Skeletal muscle tissue (tissue), 4 donors: ENCODE data around the gene PIM1. TPM values are rescaled to one million over a fixed set of nuclear protein-coding genes. Genes with fewer than 3 reads are reported as not detected.

ENCODE experiments used
- H3K27ac ChIP-seq: one replicate; pipeline ENCODE4 v1.7.0; 2013; ENCODE audit warnings: mild to moderate bottlenecking, low read depth, low read length, inconsistent platforms
- H3K27me3 ChIP-seq, 3 donors: one replicate each; pipeline ENCODE4 v1.7.0; 2013; ENCODE audit warnings: low read length in 3 of 3; ENCODE audit not compliant: control insufficient read depth in 3 of 3, insufficient read depth in 3 of 3
- H3K36me3 ChIP-seq, 3 donors: one replicate each; pipeline ENCODE4 v1.7.0; 2013; ENCODE audit warnings: low read length in 3 of 3; ENCODE audit not compliant: control insufficient read depth in 3 of 3, insufficient read depth in 3 of 3
- H3K4me1 ChIP-seq, 3 donors: one replicate each; pipeline ENCODE4 v1.7.0; 2013; ENCODE audit warnings: low read length in 3 of 3, mild to moderate bottlenecking in 3 of 3; ENCODE audit not compliant: control insufficient read depth in 3 of 3, insufficient read depth in 3 of 3
- H3K4me3 ChIP-seq, 3 donors: one replicate each; pipeline ENCODE4 v1.7.0; 2013; ENCODE audit warnings: low read length in 3 of 3
- H3K9ac ChIP-seq, 3 donors: one replicate each; pipeline ENCODE4 v1.7.0; 2013; ENCODE audit warnings: low read length in 3 of 3, mild to moderate bottlenecking in 3 of 3, moderate library complexity in 2 of 3, low read depth in 1 of 3
- H3K9me3 ChIP-seq, 3 donors: one replicate each; pipeline ENCODE4 v1.7.0; 2013; ENCODE audit warnings: low read length in 3 of 3; ENCODE audit not compliant: control insufficient read depth in 3 of 3
- total RNA-seq: library from RNA; depleted of rRNA; stranded (reverse); fragments of >200 nt; gene quantifications from one replicate; pipeline ENCODE4 v1.2.3, GENCODE V29; 2014
- donor health status: Osteomylitis.

PIM1 gene
- total RNA-seq, 1 donor from 2014 or later: 20.4 TPM

DNA sequence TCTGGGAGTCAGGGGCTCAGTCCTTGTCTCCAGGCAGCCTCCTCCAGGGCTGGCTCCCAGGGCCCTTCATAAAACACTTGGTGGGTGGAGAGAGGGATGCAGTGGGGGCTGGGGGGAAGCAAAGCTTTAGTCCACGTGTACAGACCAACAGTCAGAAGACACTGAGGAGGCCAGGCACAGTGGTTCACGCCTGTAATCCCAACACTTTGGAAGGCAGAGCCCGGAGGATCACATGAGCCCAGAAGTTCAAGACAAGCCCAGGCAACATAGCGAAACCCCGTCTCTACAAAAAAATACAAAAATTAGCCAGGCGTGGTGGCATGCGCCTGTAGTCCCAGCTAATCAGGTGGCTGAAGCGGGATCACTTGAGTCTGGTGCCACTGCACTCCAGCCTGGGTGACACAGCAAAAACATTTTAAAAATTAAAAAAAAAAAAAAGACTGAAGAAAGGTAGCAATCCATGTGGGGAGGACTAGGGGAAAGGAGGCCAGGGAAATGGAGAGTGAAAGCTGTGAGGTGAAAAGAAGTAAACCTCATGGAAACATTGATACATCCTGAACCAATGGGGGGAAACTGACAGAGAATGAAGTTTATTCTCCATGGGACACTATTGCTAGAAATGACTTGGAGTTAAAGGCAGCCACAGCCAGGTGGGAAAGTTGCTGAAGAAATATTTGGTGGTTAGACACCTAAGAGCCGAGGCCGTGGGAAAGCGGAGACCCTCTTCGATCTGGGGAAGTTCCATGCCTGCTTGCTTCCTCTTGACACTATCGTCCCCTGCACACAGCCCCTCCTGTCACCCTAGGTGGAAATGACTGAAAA is 35.4 kb downstream of the PIM1 start:
- Histone ChIP-seq H3K27me3 (no peaks in the 10 kb centered on the region), H3K9me3 (no peaks in the 10 kb centered on the region), H3K27ac (no peak overlapping the region), H3K4me1 (peaks cover 4 to 7% (median 6%) of the 10 kb centered on the region in 3 donors), H3K9ac (no peak overlapping the region), H3K4me3 (no peak overlapping the region), H3K36me3 (no peaks in the 10 kb centered on the region)

DNA sequence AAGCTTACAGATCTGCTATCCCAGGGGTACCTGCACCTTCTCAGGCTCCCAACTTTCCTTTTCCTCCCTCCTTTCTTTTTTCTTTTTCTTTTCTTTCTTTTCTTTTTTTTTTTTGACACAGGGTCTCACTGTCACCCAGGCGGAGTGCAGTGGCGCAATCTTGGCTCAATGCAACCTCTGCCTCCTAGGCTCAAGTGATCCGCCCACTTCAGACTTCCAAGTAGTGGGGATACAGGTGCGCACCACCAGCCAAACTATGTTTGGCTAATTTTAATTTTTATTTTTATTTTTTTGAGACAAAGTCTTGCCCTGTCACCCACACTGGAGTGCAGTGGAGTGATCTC is 36.0 kb downstream of the PIM1 start:
- no peaks in the 10 kb centered on the region for H3K9me3 ChIP-seq
- H3K4me1 ChIP-seq: peaks cover 4 to 7% (median 6%) of the 10 kb centered on the region in 3 donors
- H3K4me3 ChIP-seq: no peak overlapping the region
- no peaks in the 10 kb centered on the region for H3K27me3 ChIP-seq
- H3K9ac ChIP-seq: no peak overlapping the region
- no peak overlapping the region for H3K27ac ChIP-seq
- H3K36me3 ChIP-seq: no peaks in the 10 kb centered on the region

DNA sequence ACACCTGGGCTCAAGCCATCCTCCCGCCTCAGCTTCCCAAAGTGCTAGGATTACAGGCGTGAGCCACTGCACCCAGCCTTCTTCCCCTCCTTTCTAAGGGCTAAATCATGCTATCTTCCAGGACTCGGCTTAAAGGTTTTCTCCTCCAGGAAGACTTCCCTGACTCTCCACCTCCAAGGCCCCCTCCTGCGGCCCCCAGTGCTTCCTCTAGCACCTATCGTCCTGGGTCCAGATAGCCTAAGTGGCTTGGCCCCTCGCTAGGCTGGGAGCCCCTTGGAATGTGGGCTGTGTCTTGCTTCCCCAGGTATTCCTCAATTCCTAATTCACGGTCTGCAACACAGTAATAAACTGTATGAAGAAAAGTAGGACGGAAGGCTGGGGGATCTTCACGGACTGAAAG is 36.7 kb downstream of the PIM1 start:
- Histone ChIP-seq H3K4me1 (peaks cover 4 to 7% (median 6%) of the 10 kb centered on the region in 3 donors), H3K27ac (no peak overlapping the region), H3K27me3 (no peaks in the 10 kb centered on the region), H3K9ac (no peak overlapping the region), H3K9me3 (no peaks in the 10 kb centered on the region), H3K4me3 (no peak overlapping the region), H3K36me3 (no peaks in the 10 kb centered on the region)

DNA sequence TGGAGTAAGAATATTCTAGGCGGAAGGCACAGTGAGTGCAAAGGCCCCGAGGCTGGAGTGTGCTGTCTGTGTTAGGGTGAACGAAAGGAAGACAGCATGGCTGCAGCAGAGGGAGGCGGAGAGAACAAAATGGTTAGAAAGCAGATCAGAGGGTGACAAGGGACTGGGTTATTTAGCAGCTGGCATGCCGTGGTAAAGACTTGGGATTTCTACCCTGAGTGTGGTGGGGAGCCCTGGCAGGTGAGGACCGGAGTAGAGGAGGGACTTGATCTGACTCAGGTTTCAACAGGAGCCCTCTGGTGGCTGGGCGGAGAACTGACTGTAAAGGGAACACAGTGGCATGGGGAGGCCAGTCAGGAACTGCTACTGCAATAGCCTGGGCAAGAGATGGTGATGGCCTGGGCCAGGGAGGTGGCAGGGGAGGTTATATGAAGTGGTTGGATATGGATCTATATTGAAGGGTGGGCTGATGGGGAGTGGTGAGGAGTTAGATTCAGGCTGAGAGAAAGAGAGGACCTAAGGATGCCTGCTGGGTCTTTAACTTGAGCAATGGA is 38.0 kb downstream of the PIM1 start:
- Histone ChIP-seq H3K9me3 (no peaks in the 10 kb centered on the region), H3K4me3 (no peak overlapping the region), H3K27me3 (no peaks in the 10 kb centered on the region), H3K9ac (no peak overlapping the region), H3K27ac (no peak overlapping the region), H3K36me3 (no peaks in the 10 kb centered on the region), H3K4me1 (peaks cover 4 to 7% (median 6%) of the 10 kb centered on the region in 3 donors)

DNA sequence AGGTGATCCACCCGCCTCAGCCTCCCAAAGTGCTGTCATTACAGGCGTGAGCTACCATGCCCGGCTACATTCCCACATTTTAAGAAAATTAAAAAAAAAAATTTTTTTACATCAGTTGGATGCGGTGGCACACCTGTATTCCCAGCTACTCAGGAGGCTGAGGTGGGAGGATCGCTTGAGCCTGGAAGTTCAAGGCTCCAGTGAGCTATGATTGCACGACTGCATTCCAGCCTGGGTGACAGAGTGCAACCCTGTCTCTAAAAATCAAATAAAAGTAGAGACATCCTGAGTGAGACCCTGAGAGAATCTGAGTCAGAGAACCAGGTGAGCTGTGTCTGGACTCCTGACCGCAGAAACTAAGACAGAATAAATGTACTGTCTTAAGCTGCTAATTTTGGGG is 38.8 kb downstream of the PIM1 start:
- Histone ChIP-seq H3K9me3 (no peaks in the 10 kb centered on the region), H3K27ac (no peak overlapping the region), H3K9ac (no peak overlapping the region), H3K4me1 (peaks cover 4 to 7% (median 6%) of the 10 kb centered on the region in 3 donors), H3K4me3 (no peak overlapping the region), H3K27me3 (no peaks in the 10 kb centered on the region), H3K36me3 (no peaks in the 10 kb centered on the region)

DNA sequence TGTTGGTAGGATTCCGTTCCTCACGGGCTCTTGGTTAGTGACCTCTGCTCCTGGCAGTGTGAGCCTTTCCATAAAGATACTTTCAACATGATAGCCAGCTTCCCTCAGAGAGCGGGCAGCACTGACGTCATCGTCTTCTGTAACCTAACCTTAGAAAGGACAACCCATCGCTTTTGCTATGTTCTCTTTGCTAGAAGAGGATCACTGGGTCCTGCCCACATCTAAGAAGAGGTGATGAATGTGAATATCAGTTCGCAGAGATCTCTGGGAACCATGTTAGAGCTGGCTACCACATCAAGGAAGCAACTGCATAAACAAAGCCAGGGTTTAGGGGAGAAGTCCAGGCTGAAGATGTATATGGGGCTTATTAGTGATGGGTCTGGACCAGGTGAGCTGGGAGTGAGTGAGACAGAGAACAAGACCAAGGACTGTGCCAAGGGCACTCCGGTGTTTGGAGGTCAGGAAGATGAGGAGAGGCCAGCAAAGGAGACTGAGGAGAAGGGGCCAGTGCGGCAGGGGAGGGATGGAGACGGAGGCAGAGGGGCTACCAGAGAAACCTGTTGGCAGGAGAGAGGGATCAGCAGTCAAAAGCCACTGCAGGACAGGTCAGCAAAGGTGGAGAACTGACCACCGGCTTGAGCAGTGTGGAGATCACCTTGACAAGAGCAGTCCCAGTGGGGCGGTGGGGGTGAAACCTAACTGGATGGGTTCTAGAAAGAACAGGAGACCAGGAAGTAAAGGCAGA is 39.7 kb downstream of the PIM1 start:
- H3K4me1 ChIP-seq: peaks cover 3 to 4% (median 4%) of the 10 kb centered on the region in 3 donors
- no peak overlapping the region for H3K4me3 ChIP-seq
- no peaks in the 10 kb centered on the region for H3K36me3 ChIP-seq
- no peak overlapping the region for H3K27ac ChIP-seq
- H3K9ac ChIP-seq: no peak overlapping the region
- no peaks in the 10 kb centered on the region for H3K9me3 ChIP-seq
- H3K27me3 ChIP-seq: no peaks in the 10 kb centered on the region

DNA sequence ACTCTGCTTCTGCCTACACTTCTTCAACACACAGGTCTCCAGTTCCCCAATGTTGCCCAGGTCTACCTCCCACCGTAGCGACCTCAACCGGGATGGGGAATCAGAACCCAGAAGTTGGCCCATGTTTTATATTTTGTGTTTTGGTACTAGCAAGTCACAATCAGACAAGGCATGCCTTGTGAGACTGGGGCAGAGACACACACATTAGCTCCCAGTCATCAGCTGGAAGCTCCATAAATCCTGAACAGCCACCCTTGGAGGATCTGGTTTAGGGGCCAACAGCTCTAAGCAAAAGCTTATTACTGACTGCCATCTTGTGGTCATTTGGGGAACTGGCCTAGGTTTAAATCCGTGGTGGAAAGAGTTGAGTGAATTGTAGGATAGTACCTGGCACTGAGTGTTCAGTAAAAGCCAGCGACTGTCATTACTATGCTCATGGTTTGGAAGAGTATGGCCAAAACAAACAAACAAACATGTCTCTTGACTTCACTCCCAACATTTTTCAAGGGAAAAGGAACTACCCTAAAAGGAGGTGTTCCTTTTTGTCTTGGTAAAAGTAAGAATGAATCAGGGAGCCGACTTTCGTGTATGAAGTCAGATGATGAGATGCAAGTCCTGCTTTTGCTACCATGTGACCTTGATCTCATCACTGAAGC is 40.5 kb downstream of the PIM1 start:
- Histone ChIP-seq H3K9me3 (no peaks in the 10 kb centered on the region), H3K4me1 (peaks cover 3 to 4% (median 4%) of the 10 kb centered on the region in 3 donors), H3K4me3 (no peak overlapping the region), H3K9ac (no peak overlapping the region), H3K27me3 (no peaks in the 10 kb centered on the region), H3K27ac (no peak overlapping the region), H3K36me3 (no peaks in the 10 kb centered on the region)

DNA sequence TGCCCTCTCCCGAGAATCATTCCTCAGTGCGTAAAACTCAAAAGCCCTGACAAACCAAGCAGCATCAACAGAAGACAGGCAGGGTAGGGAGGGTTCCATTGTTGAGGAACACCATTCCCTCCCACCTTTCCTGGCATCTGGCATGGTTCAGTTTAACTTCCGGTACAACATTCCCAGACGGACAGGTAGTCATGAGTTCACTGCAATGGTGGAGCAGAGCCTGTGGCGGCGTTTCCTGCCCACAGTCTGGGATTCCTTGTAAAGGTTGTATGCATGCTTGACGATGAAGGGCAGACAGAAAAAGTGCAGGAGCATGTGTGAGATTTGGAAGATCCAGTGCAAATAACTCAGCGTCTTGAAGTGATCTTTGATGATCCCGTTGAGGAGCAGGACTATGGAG is 42.3 kb downstream of the PIM1 start:
- H3K27ac ChIP-seq: no peak overlapping the region
- no peak overlapping the region for H3K4me3 ChIP-seq
- H3K9ac ChIP-seq: no peak overlapping the region
- H3K4me1 ChIP-seq: peaks cover 3 to 4% (median 4%) of the 10 kb centered on the region in 3 donors
- no peaks in the 10 kb centered on the region for H3K9me3 ChIP-seq
- no peaks in the 10 kb centered on the region for H3K27me3 ChIP-seq
- no peaks in the 10 kb centered on the region for H3K36me3 ChIP-seq

DNA sequence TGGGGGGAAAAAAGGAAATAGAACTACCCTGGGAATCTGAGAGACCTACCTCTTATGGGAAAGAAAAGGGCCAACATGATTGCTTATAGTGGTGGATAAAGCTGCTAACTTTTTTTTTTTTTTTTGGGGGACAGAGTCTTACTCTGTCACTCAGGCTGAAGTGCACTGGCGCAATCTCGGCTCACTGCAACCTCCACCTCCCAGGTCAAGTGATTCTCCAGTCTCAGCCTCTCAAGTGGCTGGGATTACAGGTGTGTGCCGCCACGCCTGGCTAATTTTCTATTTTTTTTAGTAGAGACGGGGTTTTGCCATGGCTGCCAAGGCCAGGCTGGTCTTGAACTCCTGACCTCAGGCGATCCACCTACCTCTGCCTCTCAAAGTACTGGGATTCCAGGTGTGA is 48.1 kb downstream of the PIM1 start:
- Histone ChIP-seq H3K9ac (no peak overlapping the region), H3K4me3 (no peak overlapping the region), H3K4me1 (peaks cover 0 to 10% (median 3%) of the 10 kb centered on the region in 3 donors), H3K27ac (no peak overlapping the region), H3K27me3 (no peaks in the 10 kb centered on the region), H3K9me3 (no peaks in the 10 kb centered on the region), H3K36me3 (no peaks in the 10 kb centered on the region)
